H1 (cell line): ENCODE results near the gene CDC14B. TPM values are rescaled to one million over a fixed set of nuclear protein-coding genes. Genes with fewer than 3 reads are reported as not detected.

Experiments used
- CTCF ChIA-PET: fragments of 300-600 bp; sonication (Branson Sonifier 250); formaldehyde crosslinking; loops from one replicate; lab custom pipeline; 2021; ENCODE audit not compliant: partially characterized antibody; lab: Charles Lee
- POLR2A ChIA-PET: fragments of 300-600 bp; sonication (Branson Sonifier 250); formaldehyde crosslinking; loops from one replicate; lab custom pipeline; 2021; ENCODE audit warnings: inconsistent platforms; ENCODE audit not compliant: partially characterized antibody; lab: Charles Lee
- DNase-seq, 2 experiments: peaks; one replicate each; pipeline versions ENCODE4 v3.0.0 to v3.0.0-alpha.2; 2010 to 2022; ENCODE audit warnings: low spot score in 2 of 2, low read depth in 1 of 2, mixed read lengths in 1 of 2
- FAIRE-seq: peaks from 2 replicates; lab custom pipeline; 2011; peaks lifted over from hg19 to GRCh38; lab: Jason Lieb, UNC
- H2AFZ ChIP-seq: 2 replicates; pipeline ENCODE4 v1.8.1; 2012; ENCODE audit warnings: low read length, inconsistent platforms
- H2AK5ac ChIP-seq: 2 replicates; pipeline ENCODE4 v1.6.1; 2013; ENCODE audit warnings: low read depth, low read length
- H2BK120ac ChIP-seq: replicated peaks from 2 replicates; pipeline ENCODE3; 2013; ENCODE audit warnings: low read depth, low read length, inconsistent platforms
- H2BK12ac ChIP-seq: 2 replicates; pipeline ENCODE4 v1.6.1; 2013; ENCODE audit warnings: low read depth, low read length
- H2BK15ac ChIP-seq: 2 replicates; pipeline ENCODE4 v1.6.1; 2013; ENCODE audit warnings: low read length
- H2BK20ac ChIP-seq: 2 replicates; pipeline ENCODE4 v1.6.1; 2013; ENCODE audit warnings: low read length
- H2BK5ac ChIP-seq: 2 replicates; pipeline ENCODE4 v1.6.1; 2013; ENCODE audit warnings: low read depth, low read length
- H3K14ac ChIP-seq: 2 replicates; pipeline ENCODE4 v1.6.1; 2013; ENCODE audit warnings: inconsistent platforms; ENCODE audit not compliant: insufficient read length
- H3K18ac ChIP-seq: 2 replicates; pipeline ENCODE4 v1.6.1; 2013; ENCODE audit warnings: low read length; ENCODE audit errors: extremely low read depth
- H3K23ac ChIP-seq: 2 replicates; pipeline ENCODE4 v1.6.1; 2013; ENCODE audit warnings: inconsistent platforms; ENCODE audit not compliant: insufficient read length
- H3K23me2 ChIP-seq: 2 replicates; pipeline ENCODE4 v1.6.1; 2013; ENCODE audit warnings: low read depth, low read length
- H3K27ac ChIP-seq: 2 replicates; pipeline ENCODE4 v1.6.1; 2011; ENCODE audit warnings: low read depth, low read length, inconsistent platforms
- H3K27me3 ChIP-seq, 4 experiments: replicated peaks in 1 of 4; 1 replicate in 1 of 4; 2 replicates in 3 of 4; pipeline versions ENCODE4 v1.6.1 to v1.8.1; 2011 to 2013; ENCODE audit warnings: low read length in 3 of 4, mild to moderate bottlenecking in 3 of 4, inconsistent platforms in 2 of 4, mixed read lengths in 2 of 4, moderate library complexity in 1 of 4; ENCODE audit not compliant: control insufficient read depth in 3 of 4, insufficient read depth in 3 of 4; ENCODE audit errors: extremely low read depth in 1 of 4
- H3K36me3 ChIP-seq, 4 experiments: 2 replicates each; pipeline versions ENCODE4 v1.6.1 to v1.8.1; 2011 to 2013; ENCODE audit warnings: mild to moderate bottlenecking in 4 of 4, low read length in 3 of 4, moderate library complexity in 2 of 4, control low read depth in 1 of 4, inconsistent platforms in 1 of 4; ENCODE audit not compliant: insufficient read depth in 4 of 4, control insufficient read depth in 2 of 4
- H3K4ac ChIP-seq: replicated peaks from 2 replicates; pipeline ENCODE3; 2013; ENCODE audit warnings: low read length, low read depth, mixed read lengths, inconsistent platforms; ENCODE audit not compliant: insufficient read length
- H3K4me1 ChIP-seq, 4 experiments: replicated peaks in 1 of 4; 1 replicate in 1 of 4; 2 replicates in 3 of 4; pipeline versions ENCODE4 v1.6.1 to v1.8.1; 2011 to 2013; ENCODE audit warnings: low read length in 3 of 4, inconsistent platforms in 2 of 4, mixed read lengths in 1 of 4; ENCODE audit not compliant: insufficient read depth in 4 of 4, control insufficient read depth in 3 of 4
- H3K4me2 ChIP-seq, 2 experiments: 2 replicates each; pipeline versions ENCODE4 v1.6.1 to v1.8.1; 2011 to 2013; ENCODE audit warnings: low read depth in 2 of 2, low read length in 2 of 2, control low read depth in 1 of 2, inconsistent platforms in 1 of 2, mild to moderate bottlenecking in 1 of 2; ENCODE audit not compliant: insufficient read depth in 1 of 2
- H3K4me3 ChIP-seq, 4 experiments: fragments of 200-600, 300-600 bp in 1 of 4; sonication (generic), shearing (Covaris generic), sonication (Bioruptor Twin) in 1 of 4; 2 replicates each; pipeline versions ENCODE4 v1.5.1 to v1.8.1; 2011 to 2016; ENCODE audit warnings: low read length in 4 of 4, low read depth in 3 of 4, control low read depth in 2 of 4, inconsistent platforms in 2 of 4, mild to moderate bottlenecking in 2 of 4, mixed read lengths in 1 of 4, moderate library complexity in 1 of 4; ENCODE audit not compliant: insufficient read depth in 2 of 4; ENCODE audit errors: extremely low read depth in 1 of 4
- H3K56ac ChIP-seq: replicated peaks from 2 replicates; pipeline ENCODE3; 2013; ENCODE audit warnings: low read depth, mild to moderate bottlenecking, mixed read lengths, low read length, inconsistent platforms; ENCODE audit not compliant: insufficient read length
- H3K79me1 ChIP-seq: 2 replicates; pipeline ENCODE4 v1.6.1; 2013; ENCODE audit warnings: low read depth, low read length, control low read depth
- H3K79me2 ChIP-seq, 2 experiments: 2 replicates each; pipeline versions ENCODE4 v1.6.1 to v1.8.1; 2012 to 2013; ENCODE audit warnings: low read length in 2 of 2, mild to moderate bottlenecking in 2 of 2, inconsistent platforms in 1 of 2; ENCODE audit not compliant: insufficient read depth in 2 of 2, control insufficient read depth in 1 of 2
- H3K9ac ChIP-seq, 4 experiments: replicated peaks in 1 of 4; 1 replicate in 1 of 4; 2 replicates in 3 of 4; pipeline versions ENCODE4 v1.6.1 to v1.8.1; 2011 to 2013; ENCODE audit warnings: low read depth in 3 of 4, low read length in 3 of 4, control low read depth in 2 of 4, mild to moderate bottlenecking in 2 of 4, moderate library complexity in 2 of 4, inconsistent platforms in 1 of 4; ENCODE audit errors: extremely low read depth in 1 of 4
- H3K9me3 ChIP-seq, 2 experiments: 2 replicates each; pipeline versions ENCODE4 v1.6.1 to v1.8.1; 2012 to 2013; ENCODE audit warnings: mild to moderate bottlenecking in 2 of 2, moderate library complexity in 2 of 2, control low read depth in 1 of 2, inconsistent platforms in 1 of 2, low read depth in 1 of 2, low read length in 1 of 2, mixed read lengths in 1 of 2; ENCODE audit not compliant: insufficient read depth in 2 of 2
- H4K20me1 ChIP-seq, 2 experiments: replicated peaks in 1 of 2; 2 replicates each; pipeline versions ENCODE3 to v1.8.1; 2011 to 2013; ENCODE audit warnings: inconsistent platforms in 2 of 2, low read length in 2 of 2, mild to moderate bottlenecking in 1 of 2; ENCODE audit not compliant: insufficient read depth in 2 of 2, control insufficient read depth in 1 of 2
- H4K5ac ChIP-seq: 2 replicates; pipeline ENCODE4 v1.6.1; 2013; ENCODE audit warnings: low read length, low read depth, mixed read lengths, inconsistent platforms; ENCODE audit not compliant: insufficient read length
- H4K8ac ChIP-seq: 2 replicates; pipeline ENCODE4 v1.8.0; 2013; ENCODE audit warnings: mild to moderate bottlenecking, moderate library complexity, low read length, inconsistent platforms; ENCODE audit not compliant: insufficient read depth; ENCODE audit errors: extremely low read depth
- H4K91ac ChIP-seq: replicated peaks from 2 replicates; pipeline ENCODE3; 2013; ENCODE audit warnings: low read length, mixed read lengths, inconsistent platforms; ENCODE audit not compliant: insufficient read length
- CEBPB ChIP-seq: IDR thresholded peaks from 2 replicates; pipeline ENCODE4 v1.6.1; 2012; ENCODE audit warnings: low read depth, low read length
- CTBP2 ChIP-seq: IDR thresholded peaks from 2 replicates; pipeline ENCODE4 v1.7.0; 2011; ENCODE audit warnings: borderline replicate concordance, mild to moderate bottlenecking, moderate library complexity, mixed read lengths, low read length; ENCODE audit not compliant: insufficient read depth, insufficient read length
- EP300 ChIP-seq, 2 experiments: IDR thresholded peaks; 1 replicate in 1 of 2; 2 replicates in 1 of 2; pipeline ENCODE4 v1.6.1; 2011 to 2012; ENCODE audit warnings: low read depth in 2 of 2, low read length in 2 of 2, mild to moderate bottlenecking in 2 of 2, borderline replicate concordance in 1 of 2, inconsistent platforms in 1 of 2, moderate library complexity in 1 of 2
- HDAC2 ChIP-seq, 2 experiments: fragments of 300-600 bp in 1 of 2; sonication (generic) in 1 of 2; IDR thresholded peaks; 2 replicates each; pipeline ENCODE4 v1.6.1; 2011 to 2012; ENCODE audit warnings: low read depth in 2 of 2, low read length in 2 of 2, mild to moderate bottlenecking in 2 of 2, moderate library complexity in 2 of 2, borderline replicate concordance in 1 of 2, inconsistent platforms in 1 of 2
- KDM1A ChIP-seq: fragments of 200-600, 300-600 bp; sonication (generic); IDR thresholded peaks from 2 replicates; pipeline ENCODE4 v1.7.1; 2016; ENCODE audit warnings: mild to moderate bottlenecking, low read length, borderline replicate concordance
- KDM4A ChIP-seq: IDR thresholded peaks from one replicate; pipeline ENCODE4 v1.7.1; 2012; ENCODE audit warnings: low read depth, mild to moderate bottlenecking, moderate library complexity, low read length, inconsistent platforms; ENCODE audit not compliant: severe bottlenecking
- SAP30 ChIP-seq: fragments of 300-600 bp; sonication (generic); IDR thresholded peaks from 2 replicates; pipeline ENCODE4 v1.7.1; 2012; ENCODE audit warnings: low read length, moderate library complexity, mild to moderate bottlenecking, inconsistent platforms; ENCODE audit not compliant: insufficient read depth, insufficient replicate concordance
- YY1 ChIP-seq: IDR thresholded peaks from 2 replicates; pipeline ENCODE4 v1.6.1; 2011; ENCODE audit warnings: low read depth, mild to moderate bottlenecking, low read length
- WGBS, 2 experiments: shearing (Covaris generic) in 1 of 2; methylation state at CpG; one replicate each; pipeline versions ENCODE4 v1.1.6 to v1.1.7; 2013 to 2015; ENCODE audit warnings: low lambda C conversion rate in 2 of 2, mixed read lengths in 2 of 2, inconsistent platforms in 1 of 2, low coverage in 1 of 2, missing lambda C conversion rate in 1 of 2; ENCODE audit not compliant: insufficient replicate concordance in 2 of 2, insufficient coverage in 1 of 2, insufficient read length in 1 of 2; ENCODE audit errors: extremely low coverage in 1 of 2, missing lambda C conversion rate in 1 of 2; 5-methylcytosine and 5-hydroxymethylcytosine counted together
- polyA plus RNA-seq, 7 experiments: library from polyadenylated mRNA; depleted of rRNA in 3 of 7; stranded (reverse) in 5 of 7; unstranded in 2 of 7; fragments of >200 nt in 5 of 7; fragments of 200-250 nt in 2 of 7; gene quantifications; 1 replicate in 5 of 7; 2 replicates in 1 of 7; 4 replicates in 1 of 7; pipeline versions ENCODE4 v1.2.1 to v1.2.3, GENCODE V29; 2011 to 2013; ENCODE audit warnings: missing spikeins in 2 of 7, mixed read lengths in 2 of 7
- total RNA-seq: library from RNA; stranded (reverse); fragmentation: NEBNext Ultra II Directional; extraction: Animal tissue kit (Norgen Biotek cat#: 25700); gene quantifications from 2 replicates; pipeline ENCODE4 v1.2.1, GENCODE V29; 2021

Gene CDC14B
- total and polyA plus RNA-seq, 2 of the 8 experiments (the other 6 are each of a cell fraction or from before 2014, with no cell fraction given), result 17.2 to 44.6 TPM

DNA sequence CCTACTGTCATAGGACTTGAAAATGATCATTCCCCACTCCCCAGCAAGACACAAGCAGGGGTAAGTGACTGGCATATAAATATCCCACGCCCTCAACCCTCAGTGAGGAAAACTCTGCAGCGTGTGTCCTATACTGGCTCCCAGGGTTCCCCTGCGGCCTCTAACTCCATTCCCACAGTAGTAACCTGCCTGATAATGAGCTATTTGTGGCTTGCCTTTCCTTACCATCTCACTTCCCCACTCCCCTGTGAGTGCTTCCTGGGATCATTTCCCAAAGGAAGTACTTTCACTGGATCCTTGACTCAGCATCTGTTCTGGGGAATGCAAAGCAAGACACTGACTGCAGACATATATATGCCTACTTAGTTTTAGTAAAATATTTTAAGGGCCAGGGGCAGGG lies 14.3 kb downstream of the CDC14B start:
- H3K18ac ChIP-seq, result no peak overlapping the region
- no peak overlapping the region for H3K4ac ChIP-seq
- no peak overlapping the region for H3K4me2 ChIP-seq
- POLR2A ChIA-PET, result no interaction called here
- no peak overlapping the region for H3K14ac ChIP-seq
- no peak overlapping the region for H2AFZ ChIP-seq
- no peak overlapping the region for H3K56ac ChIP-seq
- H4K91ac ChIP-seq, result no peak overlapping the region
- H2BK12ac ChIP-seq, result no peak overlapping the region
- H2BK120ac ChIP-seq, result no peak overlapping the region
- H4K20me1 ChIP-seq, result peaks cover 0 to 4% of the 10 kb centered on the region in 2 experiments
- no peak overlapping the region for H3K23ac ChIP-seq
- no peak overlapping the region for H3K4me3 ChIP-seq
- no peaks in the 10 kb centered on the region for H3K27me3 ChIP-seq
- no peak overlapping the region for H2BK5ac ChIP-seq
- H3K79me1 ChIP-seq, result peaks cover 3% of the 10 kb centered on the region; the same call in 1 of the 2 replicates
- H2AK5ac ChIP-seq, result no peak overlapping the region
- no peak overlapping the region for H2BK20ac ChIP-seq
- H3K9ac ChIP-seq, result no peak overlapping the region; a peak in 1 of 7 replicates
- no peak overlapping the region for H4K5ac ChIP-seq
- WGBS, 2 experiments, result 74% methylated on average over 3 of the region's 3 CpGs; no CpG with 5 or more reads in 1 of the 2 experiments
- CTCF ChIA-PET, result interaction anchor here (0.5 to 2.1 kb wide), 5 partner anchors 11 to 1704 kb away, joined by 3 to 4 read pairs (median 3); no protein-coding TSS in a partner anchor
- H3K36me3 ChIP-seq, result no peaks in the 10 kb centered on the region
- FAIRE-seq, result no peak
- H3K9me3 ChIP-seq, result no peaks in the 10 kb centered on the region
- H3K4me1 ChIP-seq, result peaks cover 0 to 5% (median 0%) of the 10 kb centered on the region in 4 experiments; a peak in 3 of 7 replicates
- no peak for DNase-seq
- TF ChIP-seq KDM1A, result no peak
- no peak for TF ChIP-seq YY1
- TF ChIP-seq KDM4A, result no peak
- no peak for TF ChIP-seq HDAC2 (IDR thresholded peaks at IDR 0.05; ENCODE audit: borderline replicate concordance in 1 of 2, low read depth in 2 of 2, low read length in 2 of 2)
- TF ChIP-seq EP300 (IDR thresholded peaks at IDR 0.05; ENCODE audit: borderline replicate concordance in 1 of 2, low read depth in 2 of 2, low read length in 2 of 2), result no peak
- TF ChIP-seq SAP30, result no peak
- no peak for TF ChIP-seq CEBPB
- TF ChIP-seq CTBP2, result no peak
- TF ChIP-seq, all 59 proteins: peak for 0
- Histone ChIP-seq H3K79me2 (peaks cover 0 to 66% of the 10 kb centered on the region in 2 experiments; a peak in 2 of 4 replicates), H2BK15ac (no peak overlapping the region), H3K23me2 (no peaks in the 10 kb centered on the region; the same call in 1 of the 2 replicates), H4K8ac (0 out of 2 replicates have a peak overlapping the region, but pooled peaks have one; percentile 12), H3K27ac (no peak overlapping the region)
